ENCODE data around the gene HEMK1.

HEMK1 gene

GRCh38 chr3:50635066-50635465 is 65.7 kb downstream of the HEMK1 start:
- DNase-seq (ENCODE audit: low read depth, low spot score) = no peak

DNA sequence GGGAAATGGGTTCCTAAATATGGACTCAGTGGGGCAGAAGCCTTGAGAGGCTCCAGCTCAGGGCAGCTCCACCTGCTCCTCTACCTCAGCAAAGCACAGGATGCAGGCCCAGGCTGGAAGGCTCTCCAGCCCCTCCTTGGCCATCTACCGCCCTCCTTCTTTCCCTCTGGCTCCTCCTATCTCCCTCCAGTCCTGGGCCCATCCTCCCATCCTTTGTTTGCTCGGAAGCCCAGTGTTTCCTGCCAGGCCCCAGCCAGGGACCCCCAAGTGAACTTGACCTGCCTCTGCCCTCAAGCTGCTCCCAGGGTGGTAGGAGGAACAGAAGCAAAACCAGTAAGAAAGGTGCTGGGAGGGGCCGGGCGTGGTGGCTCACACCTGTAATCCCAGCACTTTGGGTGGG is 67.7 kb downstream of the HEMK1 start:
- DNase-seq (ENCODE audit: low read depth, low spot score) = peak; percentile 42

DNA sequence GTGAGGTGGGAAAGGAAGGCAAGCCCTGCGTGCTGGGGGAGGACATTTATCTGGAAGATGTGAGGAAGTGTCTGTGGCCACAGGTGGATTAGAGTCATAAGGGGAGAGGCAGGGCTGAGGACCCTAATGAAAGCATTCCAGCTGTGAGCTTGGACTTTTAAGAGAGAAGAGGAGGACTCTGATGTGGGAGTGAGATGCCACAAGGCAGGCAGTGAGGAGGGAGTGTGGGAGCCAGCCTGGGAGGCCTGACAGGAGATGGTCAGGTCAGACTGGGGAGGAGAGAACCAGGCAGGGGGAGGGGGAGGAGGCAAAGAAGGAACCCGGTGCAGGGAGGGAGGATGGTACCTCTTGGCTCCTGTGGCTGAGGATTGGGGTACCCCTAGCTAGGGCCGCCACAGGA is 68.6 kb downstream of the HEMK1 start:
- no peak for DNase-seq (ENCODE audit: low read depth, low spot score)

DNA sequence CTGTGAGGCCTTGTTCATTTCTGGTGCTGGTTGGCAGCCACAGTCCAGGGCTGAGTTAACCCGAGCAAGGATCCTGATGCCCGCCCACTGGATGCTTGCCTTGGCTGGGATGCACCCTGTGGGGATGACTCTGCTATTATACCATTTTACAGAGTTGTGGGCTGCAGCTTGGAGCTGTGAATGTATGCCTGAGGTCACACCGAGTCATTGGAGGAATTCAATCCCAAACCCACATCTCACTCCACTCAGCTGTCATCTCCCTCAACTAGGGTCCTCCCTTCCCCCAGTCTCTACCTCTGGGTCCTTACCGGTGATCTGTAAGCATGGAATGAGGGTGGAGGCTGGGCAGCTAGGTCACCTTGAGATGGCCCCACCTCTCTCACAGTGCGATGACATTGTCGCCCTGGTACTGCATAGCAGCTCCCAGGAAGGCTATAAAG is 69.8 kb downstream of the HEMK1 start:
- no peak for DNase-seq (ENCODE audit: low read depth, low spot score)

- no peak for DNase-seq (ENCODE audit: low read depth, low spot score)
Measured at GRCh38 chr3:50642382-50642781, 73.1 kb downstream of the HEMK1 start.

GRCh38 chr3:50644561-50644960 is 75.2 kb downstream of the HEMK1 start:
- no peak for DNase-seq (ENCODE audit: low read depth, low spot score)

- no peak for DNase-seq (ENCODE audit: low read depth, low spot score)
Measured at GRCh38 chr3:50645378-50645777, 76.1 kb downstream of the HEMK1 start.

Measured in ELF-1 (cell line).